HL-60 (cell line): ENCODE measurements around the gene PTGER3.

ENCODE experiments used
- DNase-seq, 2 experiments: peaks; one replicate each; pipeline ENCODE4 v3.0.0-alpha.2; 2010 to 2020; ENCODE audit warnings: low read depth in 1 of 2, low spot score in 1 of 2
- H3K27ac ChIP-seq: fragments of 250-450 bp; sonication (Bioruptor Pico); replicated peaks from 2 replicates; pipeline ENCODE4 v1.5.1; 2020; ENCODE audit warnings: mild to moderate bottlenecking, moderate library complexity
- H3K27me3 ChIP-seq: fragments of 250-450 bp; sonication (Bioruptor Pico); 2 replicates; pipeline ENCODE4 v1.5.1; 2021; ENCODE audit warnings: mild to moderate bottlenecking, moderate library complexity; ENCODE audit not compliant: insufficient read depth, poor library complexity, severe bottlenecking
- H3K4me3 ChIP-seq: replicated peaks from 2 replicates; pipeline ENCODE4 v1.5.1; 2011; ENCODE audit warnings: mild to moderate bottlenecking, control low read depth, low read length; ENCODE audit not compliant: insufficient read depth
- CTCF ChIP-seq: IDR thresholded peaks from one replicate; pipeline ENCODE4 v1.5.1; 2011; ENCODE audit warnings: low read length, control low read depth, inconsistent platforms; ENCODE audit not compliant: insufficient read depth
- GABPA ChIP-seq: IDR thresholded peaks from 2 replicates; pipeline ENCODE4 v1.6.1; 2012; ENCODE audit warnings: low read depth
- POLR2AphosphoS5 ChIP-seq: IDR thresholded peaks from 2 replicates; pipeline ENCODE4 v1.6.1; 2012; ENCODE audit warnings: low read depth
- REST ChIP-seq: IDR thresholded peaks from 2 replicates; pipeline ENCODE4 v1.6.1; 2012; ENCODE audit warnings: low read depth; ENCODE audit not compliant: insufficient replicate concordance
- SPI1 ChIP-seq: IDR thresholded peaks from 2 replicates; pipeline ENCODE4 v1.6.1; 2012; ENCODE audit warnings: low read depth, mild to moderate bottlenecking, borderline replicate concordance

Gene PTGER3

GRCh38 chr1:71072273-71072672 is 24.7 kb upstream of the PTGER3 start:
- TF ChIP-seq GABPA (no peak), REST (no peak), POLR2AphosphoS5 (no peak), SPI1 (no peak), CTCF (no peak)
- no peak overlapping the region for H3K27ac ChIP-seq

DNA sequence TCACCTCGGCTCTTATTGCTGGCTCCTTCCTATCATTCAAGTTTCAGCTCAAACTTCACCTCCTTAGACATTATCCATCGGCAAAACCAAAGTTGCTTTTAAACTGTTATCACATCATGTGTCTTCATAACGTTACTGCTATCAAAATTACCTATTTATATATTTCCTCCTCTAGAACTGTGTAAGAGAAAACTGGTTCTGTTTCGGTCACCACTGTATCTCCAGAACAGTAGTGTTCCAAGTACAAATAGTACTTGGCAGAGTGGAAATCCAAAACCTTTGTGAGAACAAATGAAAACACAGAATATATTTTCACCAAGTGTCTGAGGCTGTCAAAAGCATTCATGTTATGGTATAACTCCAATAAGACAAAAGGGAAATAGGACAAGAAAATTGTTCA is 24.1 kb upstream of the PTGER3 start:
- no peaks in the 10 kb centered on the region for H3K27me3 ChIP-seq
- H3K27ac ChIP-seq, result no peak overlapping the region
- TF ChIP-seq GABPA (no peak), REST (no peak), CTCF (no peak), POLR2AphosphoS5 (no peak), SPI1 (no peak)
- DNase-seq, result no peak
- no peak overlapping the region for H3K4me3 ChIP-seq

More at GRCh38 chr1:71072273-71072672, 24.7 kb upstream of the PTGER3 start:
- Histone ChIP-seq H3K4me3 (no peak overlapping the region), H3K27me3 (no peaks in the 10 kb centered on the region)
- no peak for DNase-seq

DNA sequence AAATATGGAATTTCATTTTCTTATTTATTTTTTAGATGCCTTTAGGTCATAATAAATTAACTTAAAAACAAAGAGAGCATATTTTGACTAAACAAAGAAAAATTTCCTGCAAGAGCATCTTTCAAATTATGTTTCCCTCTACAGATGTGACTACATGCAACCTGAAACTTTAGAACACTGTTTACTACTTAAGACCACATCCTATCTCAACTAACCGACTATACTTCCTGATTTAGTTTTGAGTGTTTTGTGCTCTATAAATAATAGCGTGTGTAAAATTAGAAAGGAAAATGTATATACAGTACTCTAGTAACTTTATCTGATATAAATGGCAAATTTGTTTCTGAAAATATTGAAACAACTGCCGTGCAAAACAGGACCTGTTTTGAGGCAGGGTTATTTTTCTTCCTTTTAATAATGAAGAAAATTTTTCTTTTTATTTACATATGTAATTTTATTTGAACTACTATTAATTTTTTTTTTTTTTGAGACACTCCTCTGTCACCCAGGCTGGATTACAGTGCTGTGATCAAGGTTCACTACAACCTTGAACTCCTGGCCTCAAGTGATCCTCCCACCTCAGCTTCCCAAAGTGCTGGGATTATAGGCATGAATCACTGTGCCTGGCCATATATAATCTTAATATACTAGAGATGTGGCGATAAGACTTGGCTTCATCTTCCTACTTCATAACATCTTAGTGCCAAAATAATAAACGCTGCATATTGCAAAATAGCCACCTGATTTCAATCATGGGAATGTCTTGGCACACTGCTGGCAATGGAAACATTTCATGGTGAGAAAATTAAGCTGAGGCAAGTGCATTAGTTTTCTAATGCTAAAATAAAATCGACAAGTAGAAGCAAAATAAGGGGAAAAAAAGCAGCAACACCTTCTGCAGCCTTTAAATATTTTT is 21.0 kb upstream of the PTGER3 start:
- no peak for DNase-seq
- no peak overlapping the region for H3K27ac ChIP-seq
- TF ChIP-seq GABPA, result no peak
- no peak for TF ChIP-seq CTCF
- no peak for TF ChIP-seq REST
- TF ChIP-seq SPI1, result no peak
- TF ChIP-seq POLR2AphosphoS5, result no peak
- no peak overlapping the region for H3K4me3 ChIP-seq
- H3K27me3 ChIP-seq, result no peaks in the 10 kb centered on the region
